MCF 10A (cell line): ENCODE results near the gene EPHB3. TPM values are rescaled to one million over a fixed set of nuclear protein-coding genes. Genes with fewer than 3 reads are reported as not detected.
A peak's percentile ranks its signal among the peaks of the same experiment; 100 is the strongest.

ENCODE experiments used
- BruUV-seq: library from RNA; stranded (reverse); fragments of 400-500 nt; replicated peaks from 2 replicates; lab custom pipeline; 2021; lab: Mats Ljungman, UMichigan
- CTCF ChIA-PET: fragments of 300-600 bp; sonication (Branson Sonifier 250); formaldehyde crosslinking; extraction: SDS; loops from one replicate; lab custom pipeline; 2021; ENCODE audit warnings: antibody characterized with exemption, inconsistent platforms; lab: Yijun Ruan, JAX
- POLR2A ChIA-PET: fragments of 300-600, 350-650 bp; sonication (Branson Sonifier 250); formaldehyde crosslinking; extraction: SDS; loops from one replicate; lab custom pipeline; 2020; ENCODE audit warnings: antibody characterized with exemption, inconsistent platforms; lab: Yijun Ruan, JAX
- DNase-seq: peaks from one replicate; pipeline ENCODE4 v3.0.0-alpha.2; 2018; ENCODE audit not compliant: unreplicated experiment
- H3K27ac Mint-ChIP-seq: one replicate; pipeline ENCODE4 v1.8.0; 2022; ENCODE audit warnings: mild to moderate bottlenecking, low read depth, mixed read lengths; ENCODE audit not compliant: unreplicated experiment
- H3K27me3 Mint-ChIP-seq: one replicate; pipeline ENCODE4 v1.8.0; 2022; ENCODE audit warnings: mixed read lengths; ENCODE audit not compliant: insufficient read depth, unreplicated experiment
- H3K36me3 Mint-ChIP-seq: one replicate; pipeline ENCODE4 v1.8.0; 2022; ENCODE audit warnings: mild to moderate bottlenecking, moderate library complexity, mixed read lengths; ENCODE audit not compliant: insufficient read depth, unreplicated experiment
- H3K4me1 Mint-ChIP-seq: one replicate; pipeline ENCODE4 v1.8.0; 2022; ENCODE audit warnings: mixed read lengths; ENCODE audit not compliant: insufficient read depth, unreplicated experiment
- H3K4me3 Mint-ChIP-seq: one replicate; pipeline ENCODE4 v1.8.0; 2022; ENCODE audit warnings: mild to moderate bottlenecking, moderate library complexity, mixed read lengths; ENCODE audit not compliant: unreplicated experiment
- H3K9me3 Mint-ChIP-seq: one replicate; pipeline ENCODE4 v1.8.0; 2022; ENCODE audit warnings: mixed read lengths; ENCODE audit not compliant: unreplicated experiment
- intact Hi-C: fragments of 100-400 bp; cut with micrococcal nuclease; formaldehyde crosslinking; loops from 2 replicates; pipeline ENCODE4 v1.14.1; 2022
- total RNA-seq: library from RNA; stranded (reverse); gene quantifications from 2 replicates; pipeline ENCODE4 v1.2.3, GENCODE V29; 2022
- TF ChIP-seq, protein P1 (sequence below): fragments of 200-600 bp; IDR thresholded peaks from one replicate; pipeline ENCODE4 v1.8.0; 2022; ENCODE audit warnings: antibody characterized with exemption, mild to moderate bottlenecking; ENCODE audit not compliant: unreplicated experiment

The EPHB3 gene
- total RNA-seq, 1 experiment from 2014 or later = 4.0 TPM

DNA sequence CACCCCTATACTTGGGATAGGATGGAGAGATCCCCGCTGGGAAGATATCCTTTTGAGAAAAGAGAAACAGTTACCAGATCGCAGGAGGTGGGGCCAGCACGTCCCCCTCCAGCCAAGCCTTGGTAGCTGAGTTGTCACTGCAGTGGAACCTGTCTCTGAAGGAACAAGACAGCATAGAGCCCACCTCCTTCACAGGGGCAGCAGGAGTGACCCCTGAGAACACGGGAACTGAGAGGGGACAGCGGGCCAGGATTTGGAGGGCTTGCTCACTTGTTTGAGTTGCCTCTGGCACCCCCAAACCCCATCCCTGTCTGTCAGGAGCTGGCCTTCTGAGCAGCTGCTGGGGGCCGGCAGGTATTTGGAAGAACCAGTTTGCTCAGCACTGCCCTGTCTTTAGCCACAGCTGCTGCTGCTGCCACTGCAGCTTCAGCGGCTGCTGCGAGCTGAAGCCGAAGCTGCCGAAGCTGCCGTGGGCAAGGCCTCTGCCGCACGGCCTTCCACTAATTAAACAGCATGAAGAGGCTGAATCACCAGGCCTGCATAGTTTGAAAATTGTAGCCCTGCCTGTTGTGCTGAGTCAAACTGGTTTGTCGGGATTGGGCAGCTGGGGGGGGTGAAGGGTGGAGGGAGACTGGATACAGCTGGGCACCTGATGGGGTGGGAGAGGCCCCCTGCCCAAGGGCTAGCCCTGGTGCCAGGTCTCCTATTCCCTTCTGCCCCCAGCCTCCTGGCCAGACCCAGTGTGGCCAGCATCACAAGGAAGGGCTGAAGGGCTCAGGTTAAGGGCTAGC lies 4.0 kb downstream of the EPHB3 start:
- BruUV-seq = no TSS peak
- H3K9me3 Mint-ChIP-seq = no peaks in the 10 kb centered on the region
- H3K27ac Mint-ChIP-seq = peak overlapping the region; percentile 90
- peak; percentile 70 for DNase-seq
- CTCF ChIA-PET = interaction anchor here (0.5 to 4.1 kb wide), 9 partner anchors 35 to 238 kb away, joined by 3 to 33 read pairs (median 5); no protein-coding TSS in a partner anchor
- POLR2A ChIA-PET = interaction anchor here (0.5 to 5.8 kb wide), 14 partner anchors 35 to 239 kb away, joined by 3 to 74 read pairs (median 4); no protein-coding TSS in a partner anchor
- TF ChIP-seq, protein P1, sequence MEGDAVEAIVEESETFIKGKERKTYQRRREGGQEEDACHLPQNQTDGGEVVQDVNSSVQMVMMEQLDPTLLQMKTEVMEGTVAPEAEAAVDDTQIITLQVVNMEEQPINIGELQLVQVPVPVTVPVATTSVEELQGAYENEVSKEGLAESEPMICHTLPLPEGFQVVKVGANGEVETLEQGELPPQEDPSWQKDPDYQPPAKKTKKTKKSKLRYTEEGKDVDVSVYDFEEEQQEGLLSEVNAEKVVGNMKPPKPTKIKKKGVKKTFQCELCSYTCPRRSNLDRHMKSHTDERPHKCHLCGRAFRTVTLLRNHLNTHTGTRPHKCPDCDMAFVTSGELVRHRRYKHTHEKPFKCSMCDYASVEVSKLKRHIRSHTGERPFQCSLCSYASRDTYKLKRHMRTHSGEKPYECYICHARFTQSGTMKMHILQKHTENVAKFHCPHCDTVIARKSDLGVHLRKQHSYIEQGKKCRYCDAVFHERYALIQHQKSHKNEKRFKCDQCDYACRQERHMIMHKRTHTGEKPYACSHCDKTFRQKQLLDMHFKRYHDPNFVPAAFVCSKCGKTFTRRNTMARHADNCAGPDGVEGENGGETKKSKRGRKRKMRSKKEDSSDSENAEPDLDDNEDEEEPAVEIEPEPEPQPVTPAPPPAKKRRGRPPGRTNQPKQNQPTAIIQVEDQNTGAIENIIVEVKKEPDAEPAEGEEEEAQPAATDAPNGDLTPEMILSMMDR = no peak
- H3K27me3 Mint-ChIP-seq = no peaks in the 10 kb centered on the region
- peaks cover 50% of the 10 kb centered on the region for H3K4me1 Mint-ChIP-seq
- H3K4me3 Mint-ChIP-seq = peak overlapping the region; percentile 59
- no peaks in the 10 kb centered on the region for H3K36me3 Mint-ChIP-seq
- intact Hi-C loops = no loop called here

DNA sequence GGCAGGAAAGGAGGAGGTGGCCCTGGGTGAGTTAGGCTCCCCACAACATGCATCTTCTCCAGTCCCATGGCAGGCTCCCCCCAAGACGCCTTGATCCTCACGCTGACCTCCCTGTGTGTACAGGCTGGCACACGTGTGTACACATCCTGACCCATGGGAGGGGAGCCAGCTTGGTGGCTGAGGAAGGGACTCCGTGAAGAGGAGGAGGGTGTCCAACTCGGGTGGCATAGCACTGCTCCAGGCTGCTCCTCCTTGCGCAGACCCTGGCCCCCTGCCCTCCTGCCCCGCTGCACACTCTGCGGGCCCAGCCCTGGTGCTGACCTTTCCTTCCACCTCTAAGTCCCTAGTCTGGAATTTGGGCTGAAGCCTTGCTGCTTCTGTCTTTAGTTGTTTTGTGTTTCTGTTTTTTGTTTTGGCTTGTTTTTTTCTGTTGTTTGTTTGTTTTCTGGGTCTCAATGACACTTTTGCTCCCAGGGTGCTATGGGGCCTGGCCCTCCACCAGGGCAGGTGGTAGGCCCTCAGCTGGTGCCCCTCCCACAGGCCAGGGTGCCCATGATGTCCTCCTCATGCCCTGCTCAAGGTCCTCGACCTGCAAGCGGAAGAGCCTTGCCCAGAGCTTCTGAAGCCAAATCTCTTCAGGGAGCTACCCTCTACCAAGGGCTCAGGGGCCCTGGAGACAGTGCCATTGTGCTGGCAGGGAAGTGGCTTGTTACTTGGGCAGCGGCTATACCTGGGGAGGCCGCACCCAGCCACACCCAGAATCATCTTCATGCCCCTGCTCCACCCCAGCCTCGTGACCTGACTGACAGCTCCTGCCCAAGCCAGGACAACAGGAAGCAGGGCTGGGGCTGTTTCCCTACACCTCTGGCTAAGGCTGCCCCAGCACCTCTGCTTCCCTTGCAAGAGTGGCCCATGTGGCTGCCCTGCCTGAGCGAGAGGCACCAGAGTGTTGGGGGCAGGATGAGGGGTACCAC lies 5.1 kb downstream of the EPHB3 start:
- DNase-seq = peak; percentile 42
- no peaks in the 10 kb centered on the region for H3K27me3 Mint-ChIP-seq
- no peaks in the 10 kb centered on the region for H3K36me3 Mint-ChIP-seq
- H3K9me3 Mint-ChIP-seq = no peaks in the 10 kb centered on the region
- H3K4me3 Mint-ChIP-seq = peak overlapping the region; percentile 31
- TF ChIP-seq, protein P1 = no peak
- peaks cover 44% of the 10 kb centered on the region for H3K4me1 Mint-ChIP-seq
- ChIA-PET CTCF (interaction anchor here (0.6 to 4.1 kb wide), 5 partner anchors 129 to 212 kb away, joined by 3 to 33 read pairs (median 4); no protein-coding TSS in a partner anchor), POLR2A (interaction anchor here (0.9 to 5.8 kb wide), 17 partner anchors 30 to 200 kb away, joined by 3 to 74 read pairs (median 5); no protein-coding TSS in a partner anchor)
- no TSS peak for BruUV-seq
- intact Hi-C loops = no loop called here
- peak overlapping the region; percentile 90 for H3K27ac Mint-ChIP-seq

DNA sequence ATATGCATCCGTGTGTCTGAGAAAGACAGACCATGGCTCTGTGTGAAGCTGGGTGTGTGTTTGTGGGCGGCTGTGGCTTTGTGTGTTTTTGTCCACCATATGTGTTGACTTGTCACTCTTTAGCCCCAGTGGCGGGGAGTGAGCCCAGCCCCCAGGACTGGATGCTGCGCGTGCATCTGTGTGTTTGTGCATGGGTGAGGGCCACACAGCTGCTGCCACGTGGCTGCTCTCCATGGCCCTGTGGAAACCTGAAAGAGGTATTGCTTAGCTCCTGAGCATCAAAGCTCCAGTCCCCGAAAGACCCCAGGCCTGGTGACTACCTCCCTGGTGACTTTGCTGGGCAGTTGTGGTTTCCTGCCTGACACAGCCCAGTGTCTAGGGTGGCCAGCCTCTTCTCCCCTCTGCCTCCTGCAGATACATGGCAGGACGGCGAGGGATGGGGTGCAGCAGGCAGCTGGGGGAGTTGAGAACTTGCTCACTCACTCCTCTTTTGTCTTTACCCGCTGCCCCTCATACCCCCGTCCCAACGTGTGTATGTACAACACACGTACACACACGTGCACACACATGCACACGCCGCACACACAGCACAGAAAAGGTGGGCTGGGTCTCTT lies 6.5 kb downstream of the EPHB3 start:
- DNase-seq = no peak
- TF ChIP-seq, protein P1 = no peak
- intact Hi-C loops = no loop called here
- no peak overlapping the region for H3K27ac Mint-ChIP-seq
- H3K4me1 Mint-ChIP-seq = peaks cover 42% of the 10 kb centered on the region
- no peaks in the 10 kb centered on the region for H3K27me3 Mint-ChIP-seq
- H3K4me3 Mint-ChIP-seq = peak overlapping the region; percentile 73
- POLR2A ChIA-PET = interaction anchor here (0.6 to 5.8 kb wide), 14 partner anchors 35 to 1255 kb away, joined by 3 to 74 read pairs (median 4); no protein-coding TSS in a partner anchor
- CTCF ChIA-PET = interaction anchor here (0.7 to 1.3 kb wide), 5 partner anchors 33 to 235 kb away, joined by 3 to 7 read pairs (median 3); no protein-coding TSS in a partner anchor
- H3K36me3 Mint-ChIP-seq = no peaks in the 10 kb centered on the region
- no peaks in the 10 kb centered on the region for H3K9me3 Mint-ChIP-seq
- no TSS peak for BruUV-seq
